Activated naive CD4-positive, alpha-beta T cell treated with anti-CD3 and anti-CD28 coated beads, Interleukin-2, amount 50 U/mL, for 16 hours (primary cell): ENCODE measurements around the gene DENND4A.
"Not testable (repeated sequence)": the region's sequence is repeated elsewhere in the genome, so short reads cannot be mapped to it uniquely, and the experiment has no call there.

Source experiments
- DNase-seq: peaks from one replicate; pipeline ENCODE4 v3.0.0-alpha.2; 2020

DENND4A gene

GRCh38 chr15:65818927-65819562, 27.0 kb upstream of the DENND4A start:
- no peak for DNase-seq

DNA sequence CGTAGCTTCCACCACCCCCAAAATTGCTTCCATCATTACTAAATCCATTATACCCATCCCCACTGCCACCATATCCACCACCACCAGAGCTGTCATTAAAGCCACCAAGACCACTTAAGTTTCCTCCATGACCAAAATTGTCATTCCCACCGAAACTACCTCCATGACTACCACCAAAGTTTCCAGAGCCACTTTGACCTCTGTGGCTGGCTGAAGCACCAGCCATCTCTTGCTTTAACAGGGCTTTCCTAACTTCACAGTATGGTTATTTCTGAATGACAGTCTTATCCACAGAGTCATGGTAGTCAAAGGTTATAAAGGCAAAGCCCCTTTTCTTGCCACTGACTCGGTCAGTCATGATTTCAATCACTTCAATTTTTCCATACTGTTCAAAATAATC, 24.3 kb upstream of the DENND4A start:
- DNase-seq: no peak

GRCh38 chr15:65816008-65816407, 23.9 kb upstream of the DENND4A start:
- DNase-seq: not testable (repeated sequence)

GRCh38 chr15:65814271-65814670, 22.2 kb upstream of the DENND4A start:
- not testable (repeated sequence) for DNase-seq

GRCh38 chr15:65812916-65813315, 20.8 kb upstream of the DENND4A start:
- no peak for DNase-seq

DNA sequence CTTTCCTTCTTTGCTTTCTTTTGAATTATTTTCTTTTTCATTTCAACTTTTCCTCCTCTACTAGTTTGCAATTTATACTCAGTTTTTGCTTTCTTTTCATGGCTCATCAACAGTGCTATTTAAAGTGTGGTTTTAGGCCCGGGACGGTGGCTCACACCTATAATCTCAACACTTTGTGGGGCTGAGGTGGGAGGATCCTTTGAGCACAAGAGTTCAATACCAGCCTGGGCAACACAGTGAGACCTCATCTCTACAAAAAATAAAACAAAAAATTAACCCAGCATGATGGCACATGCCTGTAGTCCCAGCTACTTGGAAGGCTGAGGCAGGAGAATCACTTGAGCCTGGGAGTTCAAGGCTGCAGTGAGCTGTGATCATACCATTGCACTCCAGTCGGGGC, 20.4 kb upstream of the DENND4A start:
- DNase-seq: no peak

DNA sequence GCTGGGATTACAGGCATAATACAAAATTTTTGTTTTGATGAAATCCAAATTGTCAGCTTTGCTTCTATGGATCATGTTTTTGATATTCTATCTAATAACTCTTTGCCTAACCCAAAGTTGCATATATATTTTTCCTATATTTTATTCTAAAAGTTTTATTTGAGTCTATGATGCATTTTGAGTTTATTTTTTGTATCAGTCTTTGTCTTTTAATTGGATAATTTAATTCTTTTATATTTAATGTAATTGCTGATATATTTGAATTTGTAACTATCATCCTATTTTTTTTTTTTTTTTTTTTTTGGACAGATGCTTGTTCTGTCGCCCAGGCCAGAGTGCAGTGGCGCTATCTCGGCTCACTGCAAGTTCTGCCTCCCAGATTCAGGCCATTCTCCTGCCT, 19.7 kb upstream of the DENND4A start:
- DNase-seq: no peak

DNA sequence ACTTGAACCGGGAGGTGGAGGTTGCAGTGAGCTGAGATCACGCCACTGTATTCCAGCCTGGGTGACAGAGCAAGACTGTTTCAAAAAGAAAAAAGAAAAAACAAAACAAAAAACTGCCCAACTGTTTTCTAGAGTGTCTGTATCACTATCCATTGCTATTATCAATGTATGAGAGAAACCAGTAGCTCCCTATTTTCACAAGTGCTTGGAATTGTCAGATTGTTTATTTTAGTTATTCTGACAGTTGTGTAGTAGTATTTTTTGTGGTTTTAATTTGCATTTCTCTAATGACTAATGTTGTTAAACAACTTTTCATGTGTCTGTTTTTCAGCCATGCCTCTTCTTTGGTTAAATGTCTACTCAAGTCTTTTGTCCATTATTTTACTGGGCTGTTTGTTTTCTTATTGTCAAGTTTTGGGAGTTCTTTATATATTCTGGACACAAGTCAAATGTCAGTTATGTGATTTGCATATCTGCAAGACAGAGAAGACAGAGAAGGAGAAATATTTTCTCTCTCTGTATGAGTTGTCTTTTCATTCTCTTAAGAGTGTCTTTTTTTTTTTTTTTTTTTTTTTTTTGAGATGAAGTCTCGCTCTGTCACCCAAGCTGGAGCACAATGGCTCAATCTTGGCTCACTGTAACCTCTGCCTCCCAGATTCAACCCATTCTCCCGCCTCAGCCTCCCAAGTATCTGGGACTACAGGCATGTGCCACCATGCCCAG, 19.1 kb upstream of the DENND4A start:
- DNase-seq: not testable (repeated sequence)

GRCh38 chr15:65806397-65806796, 14.3 kb upstream of the DENND4A start:
- no peak for DNase-seq

DNA sequence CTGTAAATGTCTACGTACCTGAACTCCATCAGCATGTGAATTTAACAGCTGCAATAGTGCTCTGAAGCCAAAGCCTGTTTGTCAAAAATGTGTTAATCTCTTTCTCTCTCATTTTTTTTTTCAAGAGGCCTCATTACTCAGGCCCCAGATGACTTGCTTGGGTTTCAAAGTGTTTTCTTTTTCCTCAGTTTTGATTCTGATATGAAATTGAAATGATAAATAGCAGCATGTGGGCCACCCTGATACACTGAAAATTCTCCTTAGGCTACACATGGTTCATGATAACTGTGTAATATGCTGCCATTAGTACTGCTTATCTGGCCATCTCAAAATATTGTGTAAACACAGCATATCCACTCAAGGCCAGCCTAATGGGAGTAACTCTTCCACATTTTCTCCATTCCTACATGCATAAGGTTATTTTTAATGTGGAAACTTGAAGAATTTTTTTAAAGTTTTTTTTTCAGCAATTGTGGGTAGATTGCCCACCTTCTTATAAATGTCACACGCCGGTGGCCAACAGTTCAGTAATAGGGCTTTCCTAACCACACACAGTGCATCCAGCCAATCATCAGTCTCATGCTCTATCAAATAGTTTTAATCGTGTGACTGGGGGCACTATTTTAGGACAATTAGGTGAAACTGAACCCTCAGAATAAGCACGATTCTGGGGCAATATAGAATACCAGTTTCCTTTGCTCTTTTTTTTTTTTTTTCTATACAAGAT, 13.1 kb upstream of the DENND4A start:
- DNase-seq: no peak

- no peak for DNase-seq
These were observed 12.3 kb upstream of the DENND4A start for GRCh38 chr15:65804252-65804931.

GRCh38 chr15:65801229-65801805, 9.2 kb upstream of the DENND4A start:
- DNase-seq: no peak

DNA sequence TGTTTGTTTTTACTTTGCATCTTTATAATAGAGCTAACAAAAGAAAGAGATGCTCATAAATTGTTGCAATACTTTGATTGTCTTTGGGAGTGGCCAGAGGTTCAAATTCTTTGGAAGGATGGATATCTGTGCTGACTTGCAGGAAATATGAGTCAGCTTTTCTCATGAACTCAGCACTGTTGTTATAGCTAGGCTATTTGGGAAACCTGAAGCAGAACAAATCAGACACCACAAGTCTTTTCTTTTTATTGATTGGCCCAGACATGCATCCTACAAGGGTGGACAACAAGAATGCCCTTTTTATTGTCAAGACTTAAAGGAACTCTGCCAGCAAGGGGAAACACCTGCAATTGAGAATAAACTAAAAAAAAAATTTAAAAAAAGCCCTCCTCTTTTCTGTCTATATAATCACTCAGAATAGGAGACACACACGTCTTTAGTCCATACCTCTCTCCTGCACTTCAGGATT, 4.6 kb upstream of the DENND4A start:
- DNase-seq: no peak

DNA sequence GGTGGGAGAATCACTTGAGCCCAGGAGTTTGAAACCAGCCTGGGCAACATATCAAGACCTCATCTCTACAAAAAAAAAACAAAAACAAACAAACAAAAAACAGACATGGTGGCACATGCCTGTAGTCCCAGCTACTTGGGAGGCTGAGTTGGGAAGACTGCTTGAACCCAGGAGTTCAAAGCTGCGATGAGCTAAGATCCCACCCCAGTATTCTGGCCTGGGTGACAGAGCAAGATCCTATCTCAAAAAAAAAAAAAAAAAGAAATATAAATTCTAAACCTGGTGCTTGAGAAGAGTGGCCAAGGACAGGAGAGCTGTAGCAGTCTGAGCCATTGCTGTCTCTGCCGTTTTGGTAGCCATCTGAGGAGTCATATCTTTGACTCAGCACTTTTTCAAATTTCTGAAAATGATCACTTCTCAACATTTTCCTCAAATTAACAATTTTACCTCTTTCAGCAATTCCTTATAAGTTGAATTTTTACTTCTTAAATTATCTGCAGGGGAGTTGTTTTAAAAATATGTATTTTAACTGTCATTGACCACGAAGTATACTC, 3.6 kb upstream of the DENND4A start:
- no peak for DNase-seq

GRCh38 chr15:65793818-65794104, 1.7 kb upstream of the DENND4A start:
- no peak for DNase-seq

DNA sequence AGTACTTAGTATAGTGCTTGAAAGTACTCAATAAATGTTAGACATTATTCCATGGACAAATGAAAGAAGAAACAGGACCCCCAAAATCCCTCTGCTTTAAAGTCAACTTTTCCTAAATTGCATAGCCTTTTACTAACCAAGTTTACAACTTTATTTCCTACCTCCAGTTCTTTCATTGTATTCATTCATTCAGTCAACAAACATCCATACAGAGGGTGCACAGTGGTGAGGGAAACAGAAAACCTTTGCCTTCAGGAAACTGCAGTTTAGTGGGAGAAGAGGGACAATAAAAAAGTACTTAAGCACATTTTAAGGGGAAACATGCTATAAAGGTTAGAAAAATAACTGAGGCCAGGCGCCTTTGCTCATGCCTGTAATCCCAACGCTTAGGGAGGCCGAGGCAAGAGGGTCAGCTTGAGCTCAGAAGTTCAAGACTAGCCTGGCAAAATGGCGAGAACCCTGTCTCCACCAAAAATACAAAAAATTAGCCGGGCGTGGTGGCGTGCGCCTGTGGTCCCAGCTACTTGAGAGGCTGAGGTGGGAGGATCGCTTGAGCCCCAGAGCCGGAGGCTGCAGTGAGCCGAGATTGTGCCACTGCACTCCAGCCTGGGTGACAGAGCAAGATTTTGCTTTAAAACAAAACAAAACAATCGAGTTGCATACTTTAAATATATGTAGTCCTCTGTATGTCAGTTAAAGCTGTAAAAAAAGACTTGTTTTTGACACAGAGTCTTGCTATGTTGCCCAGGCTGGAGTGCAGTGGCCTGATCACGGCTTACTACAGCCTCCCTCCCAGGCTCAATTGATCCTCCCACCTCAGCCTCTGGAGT, 1.1 kb upstream of the DENND4A start:
- DNase-seq: no peak

DNA sequence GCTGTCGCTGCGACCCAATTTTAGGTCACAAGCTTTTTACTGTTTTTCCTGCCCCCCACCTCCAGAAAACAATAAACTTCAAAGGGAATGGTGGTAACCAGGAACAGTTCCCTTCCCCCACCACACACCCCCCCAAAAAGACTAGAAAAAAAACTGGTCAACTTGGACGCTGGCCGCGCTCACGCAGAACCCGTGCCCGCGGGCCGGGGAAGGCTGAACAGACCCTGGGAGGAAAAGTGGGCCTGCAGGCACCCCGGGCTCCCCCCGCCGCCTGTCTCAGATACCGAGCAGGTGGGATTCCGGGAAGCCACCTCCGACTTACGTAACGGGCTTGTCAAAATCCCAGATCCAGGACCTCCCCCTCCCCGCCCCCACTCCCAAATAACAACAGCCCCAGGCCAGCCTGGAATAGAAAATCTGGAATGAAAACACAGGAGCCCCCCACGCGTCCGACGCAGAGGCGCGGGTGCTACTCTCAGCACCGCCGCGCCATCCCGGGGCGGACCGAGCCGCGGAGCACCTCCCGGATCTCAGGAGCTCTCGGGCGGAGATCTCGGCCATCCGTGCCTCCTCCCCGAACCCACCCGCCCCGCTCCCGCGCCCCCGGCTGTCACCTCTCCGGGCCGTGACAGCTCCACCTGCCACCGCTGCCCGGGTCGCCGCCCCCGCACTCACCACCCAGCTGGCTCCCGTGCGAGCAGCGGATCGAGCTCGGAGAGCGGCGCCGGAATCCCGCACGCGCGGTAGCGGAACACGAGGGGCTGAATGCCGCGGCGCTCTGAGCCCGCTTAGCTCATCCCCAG, 557 bp downstream of the DENND4A start:
- DNase-seq: peak; percentile 49

DNA sequence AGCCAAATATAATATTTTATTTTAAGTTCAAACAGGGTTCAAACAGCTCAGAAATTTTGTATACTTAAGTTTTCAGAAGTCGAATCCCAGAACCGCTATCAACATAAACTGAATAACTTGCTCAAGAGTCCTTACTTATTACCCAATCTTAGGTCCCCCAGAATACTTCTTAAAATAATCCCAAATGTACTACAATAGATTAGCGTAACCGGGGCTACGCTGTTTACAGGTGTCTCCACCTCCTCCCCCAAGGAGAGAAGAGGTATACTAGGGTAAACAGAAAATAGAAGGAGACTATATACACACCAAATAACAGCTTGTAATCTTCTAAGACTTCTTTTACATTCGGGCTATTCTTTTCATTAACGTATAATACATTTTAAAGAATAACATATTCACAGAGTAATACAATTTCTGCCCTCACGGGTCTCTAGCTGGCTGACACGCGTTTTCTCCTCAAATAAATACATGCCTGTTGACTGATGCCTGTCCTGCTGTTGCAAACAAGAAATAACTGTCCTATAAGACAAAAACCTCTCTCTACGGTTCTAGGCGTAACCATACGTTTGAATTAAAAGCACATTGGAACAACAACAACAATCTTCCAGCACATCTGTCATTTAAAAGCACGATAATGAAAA, 1.3 kb downstream of the DENND4A start:
- no peak for DNase-seq

- DNase-seq: no peak
These were observed 2.2 kb downstream of the DENND4A start for GRCh38 chr15:65789759-65790425.

- DNase-seq: no peak
These were observed 3.0 kb downstream of the DENND4A start for GRCh38 chr15:65789105-65789504.
